Lower leg skin (tissue), 4 donors: Measurements from ENCODE around the gene ERICH2. TPM values are rescaled to one million over a fixed set of nuclear protein-coding genes. Genes with fewer than 3 reads are reported as not detected.
A peak's percentile ranks its signal among the peaks of the same experiment; 100 is the strongest.

Experiments
- DNase-seq, 2 donors: peaks; one replicate each; pipeline ENCODE4 v3.0.0-alpha.2; 2019; ENCODE audit warnings: low spot score in 2 of 2
- H3K4me3 ChIP-seq: fragments of 200-600 bp; sonication (generic); 2 replicates; pipeline ENCODE4 v1.5.1; 2017; ENCODE audit warnings: mild to moderate bottlenecking, low read depth; ENCODE audit not compliant: poor library complexity, severe bottlenecking
- CTCF ChIP-seq, 3 donors: fragments of 450-650 bp; IDR thresholded peaks; one replicate each; pipeline ENCODE4 v1.5.1; 2016; ENCODE audit warnings: antibody characterized with exemption in 3 of 3, mild to moderate bottlenecking in 3 of 3, moderate library complexity in 2 of 3
- POLR2A ChIP-seq, 2 donors: fragments of 450-650 bp; IDR thresholded peaks; one replicate each; pipeline ENCODE4 v1.6.1; 2016 to 2017; ENCODE audit warnings: antibody characterized with exemption in 2 of 2, mild to moderate bottlenecking in 1 of 2, moderate library complexity in 1 of 2
- WGBS, 2 donors: methylation state at CpG; one replicate each; pipeline ENCODE4 v1.1.5; 2018; 5-methylcytosine and 5-hydroxymethylcytosine counted together
- intact Hi-C: fragments of 100-400 bp; cut with DNase I; formaldehyde crosslinking; loops from one replicate; pipeline ENCODE4 v1.15.0; 2023; ENCODE audit warnings: low total_unique reads
- total RNA-seq, 4 donors: library from RNA; depleted of rRNA; stranded (reverse); fragments of >200 nt; gene quantifications; one replicate each; pipeline ENCODE4 v1.1.0, GENCODE V29; 2016

The ERICH2 gene
- total RNA-seq, 4 donors from 2014 or later: 0.58 TPM; not detected in 3

GRCh38 chr2:170812710-170813600, 42.8 kb downstream of the ERICH2 start:
- TF ChIP-seq POLR2A (IDR thresholded peaks at IDR 0.05) (no peak), CTCF (IDR thresholded peaks at IDR 0.05) (no peak)
- 4 to 7% methylated on average over 14 of the region's 14 CpGs for WGBS, 2 donors
- no peak overlapping the region for H3K4me3 ChIP-seq
- intact Hi-C loops: loop anchor here (5.0 to 10.0 kb wide), 2 partner anchors 328 to 406 kb away; no protein-coding TSS in a partner anchor
- DNase-seq: peak in 1 of 2 donors; percentile 77

GRCh38 chr2:170813611-170814532, 43.7 kb downstream of the ERICH2 start:
- intact Hi-C loops: loop anchor here (5.0 to 10.0 kb wide), 2 partner anchors 329 to 407 kb away; no protein-coding TSS in a partner anchor
- no peak for TF ChIP-seq CTCF (IDR thresholded peaks at IDR 0.05)
- TF ChIP-seq POLR2A (IDR thresholded peaks at IDR 0.05): no peak
- DNase-seq: no peak
- H3K4me3 ChIP-seq: no peak overlapping the region
- 4 to 5% methylated on average over 41 of the region's 41 CpGs for WGBS, 2 donors

- no peak for DNase-seq
- H3K4me3 ChIP-seq: no peak overlapping the region
- 14 to 21% methylated on average over 30 to 31 of the region's 31 CpGs for WGBS, 2 donors
- intact Hi-C loops: loop anchor here (5.0 to 10.0 kb wide), 2 partner anchors 330 to 407 kb away; no protein-coding TSS in a partner anchor
- TF ChIP-seq POLR2A (IDR thresholded peaks at IDR 0.05) (no peak), CTCF (IDR thresholded peaks at IDR 0.05) (no peak)
Measured at GRCh38 chr2:170814533-170815230, 44.5 kb downstream of the ERICH2 start.

GRCh38 chr2:170815311-170815710, 45.1 kb downstream of the ERICH2 start:
- no peak for DNase-seq
- intact Hi-C loops: loop anchor here (10.0 kb wide), 1 partner anchor 331 kb away; no protein-coding TSS in a partner anchor
- 5 to 8% methylated on average over 19 of the region's 19 CpGs for WGBS, 2 donors
- TF ChIP-seq CTCF (IDR thresholded peaks at IDR 0.05): no peak
- no peak for TF ChIP-seq POLR2A (IDR thresholded peaks at IDR 0.05)
- no peak overlapping the region for H3K4me3 ChIP-seq
